RWPE2 (cell line): ENCODE measurements around the gene IGSF3.
"Not testable (repeated sequence)": the region's sequence is repeated elsewhere in the genome, so short reads cannot be mapped to it uniquely, and the experiment has no call there.

ENCODE experiments used
- ATAC-seq: fragments of 200-7000 bp; cut with Tn5 transposase; 3 replicates; pipeline ENCODE4 v1.9.1; 2021; ENCODE audit warnings: low read depth
- DNase-seq: peaks from one replicate; pipeline ENCODE4 v3.0.0-alpha.2; 2020; ENCODE audit warnings: low spot score
- H3K27ac ChIP-seq: fragments of 450-650 bp; 2 replicates; pipeline ENCODE4 v1.5.1; 2017; ENCODE audit warnings: mild to moderate bottlenecking; ENCODE audit not compliant: poor library complexity, severe bottlenecking
- H3K27me3 ChIP-seq: fragments of 250-450 bp; sonication (Bioruptor Pico); 2 replicates; pipeline ENCODE4 v1.5.1; 2021; ENCODE audit warnings: mild to moderate bottlenecking, moderate library complexity; ENCODE audit not compliant: insufficient read depth, poor library complexity, severe bottlenecking
- H3K36me3 ChIP-seq: fragments of 250-450 bp; sonication (Bioruptor Pico); 2 replicates; pipeline ENCODE4 v1.5.1; 2020; ENCODE audit warnings: low read depth, mild to moderate bottlenecking, moderate library complexity
- H3K4me1 ChIP-seq: fragments of 250-450 bp; sonication (Bioruptor Pico); 2 replicates; pipeline ENCODE4 v1.5.1; 2021; ENCODE audit warnings: mild to moderate bottlenecking, moderate library complexity; ENCODE audit not compliant: insufficient read depth, poor library complexity, severe bottlenecking
- H3K4me3 ChIP-seq: fragments of 250-450 bp; sonication (Bioruptor Pico); 2 replicates; pipeline ENCODE4 v1.5.1; 2021; ENCODE audit warnings: mild to moderate bottlenecking, moderate library complexity; ENCODE audit not compliant: severe bottlenecking
- H3K9me3 ChIP-seq: fragments of 250-450 bp; sonication (Bioruptor Pico); 2 replicates; pipeline ENCODE4 v1.5.1; 2021; ENCODE audit warnings: mild to moderate bottlenecking, moderate library complexity; ENCODE audit not compliant: severe bottlenecking
- TF ChIP-seq, protein P1 (sequence below): fragments of 450-650 bp; IDR thresholded peaks from one replicate; pipeline ENCODE4 v1.5.1; 2017; ENCODE audit warnings: mild to moderate bottlenecking, moderate library complexity; ENCODE audit not compliant: poor library complexity, severe bottlenecking

IGSF3 gene

DNA sequence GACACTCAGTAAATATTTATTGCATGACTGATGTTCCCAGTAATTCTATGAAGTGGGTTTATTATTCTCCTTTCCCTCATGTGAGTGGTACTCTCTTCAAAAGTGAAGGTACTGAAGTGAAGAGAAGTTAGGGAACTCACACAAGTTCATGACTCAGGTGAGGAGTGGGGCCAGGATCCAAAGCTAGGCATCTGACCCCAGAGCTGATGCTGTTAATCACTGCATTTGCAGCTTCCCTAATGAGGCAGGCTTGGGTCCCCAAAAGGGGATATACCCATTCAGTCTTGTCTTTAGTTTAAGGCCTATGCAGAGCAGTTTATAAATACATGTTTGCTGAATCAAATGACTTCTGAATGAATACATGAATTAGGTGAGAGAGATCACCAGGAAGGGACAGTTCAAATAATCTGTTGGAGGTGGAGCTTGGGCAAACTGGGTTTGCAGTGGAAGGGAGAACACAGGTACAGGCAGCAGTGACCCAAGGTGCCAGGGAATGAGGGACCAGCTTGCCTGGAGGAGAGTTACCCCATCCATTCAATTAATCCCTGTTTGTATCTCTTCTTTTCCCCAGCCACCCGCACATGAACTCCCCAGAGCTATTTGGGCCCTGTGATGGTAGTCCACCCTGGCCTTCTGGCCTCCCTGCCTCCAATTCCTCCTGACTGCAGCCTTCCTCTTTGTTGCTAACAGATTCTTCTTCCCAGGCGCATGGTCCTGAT is 98.7 kb downstream of the IGSF3 start:
- Histone ChIP-seq H3K9me3 (no peaks in the 10 kb centered on the region), H3K4me3 (no peak overlapping the region), H3K27ac (no peak overlapping the region), H3K27me3 (no peaks in the 10 kb centered on the region), H3K4me1 (peaks cover 7% of the 10 kb centered on the region), H3K36me3 (no peaks in the 10 kb centered on the region)
- DNase-seq (no peak), ATAC-seq (no peak)
- TF ChIP-seq, protein P1, sequence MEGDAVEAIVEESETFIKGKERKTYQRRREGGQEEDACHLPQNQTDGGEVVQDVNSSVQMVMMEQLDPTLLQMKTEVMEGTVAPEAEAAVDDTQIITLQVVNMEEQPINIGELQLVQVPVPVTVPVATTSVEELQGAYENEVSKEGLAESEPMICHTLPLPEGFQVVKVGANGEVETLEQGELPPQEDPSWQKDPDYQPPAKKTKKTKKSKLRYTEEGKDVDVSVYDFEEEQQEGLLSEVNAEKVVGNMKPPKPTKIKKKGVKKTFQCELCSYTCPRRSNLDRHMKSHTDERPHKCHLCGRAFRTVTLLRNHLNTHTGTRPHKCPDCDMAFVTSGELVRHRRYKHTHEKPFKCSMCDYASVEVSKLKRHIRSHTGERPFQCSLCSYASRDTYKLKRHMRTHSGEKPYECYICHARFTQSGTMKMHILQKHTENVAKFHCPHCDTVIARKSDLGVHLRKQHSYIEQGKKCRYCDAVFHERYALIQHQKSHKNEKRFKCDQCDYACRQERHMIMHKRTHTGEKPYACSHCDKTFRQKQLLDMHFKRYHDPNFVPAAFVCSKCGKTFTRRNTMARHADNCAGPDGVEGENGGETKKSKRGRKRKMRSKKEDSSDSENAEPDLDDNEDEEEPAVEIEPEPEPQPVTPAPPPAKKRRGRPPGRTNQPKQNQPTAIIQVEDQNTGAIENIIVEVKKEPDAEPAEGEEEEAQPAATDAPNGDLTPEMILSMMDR: no peak

DNA sequence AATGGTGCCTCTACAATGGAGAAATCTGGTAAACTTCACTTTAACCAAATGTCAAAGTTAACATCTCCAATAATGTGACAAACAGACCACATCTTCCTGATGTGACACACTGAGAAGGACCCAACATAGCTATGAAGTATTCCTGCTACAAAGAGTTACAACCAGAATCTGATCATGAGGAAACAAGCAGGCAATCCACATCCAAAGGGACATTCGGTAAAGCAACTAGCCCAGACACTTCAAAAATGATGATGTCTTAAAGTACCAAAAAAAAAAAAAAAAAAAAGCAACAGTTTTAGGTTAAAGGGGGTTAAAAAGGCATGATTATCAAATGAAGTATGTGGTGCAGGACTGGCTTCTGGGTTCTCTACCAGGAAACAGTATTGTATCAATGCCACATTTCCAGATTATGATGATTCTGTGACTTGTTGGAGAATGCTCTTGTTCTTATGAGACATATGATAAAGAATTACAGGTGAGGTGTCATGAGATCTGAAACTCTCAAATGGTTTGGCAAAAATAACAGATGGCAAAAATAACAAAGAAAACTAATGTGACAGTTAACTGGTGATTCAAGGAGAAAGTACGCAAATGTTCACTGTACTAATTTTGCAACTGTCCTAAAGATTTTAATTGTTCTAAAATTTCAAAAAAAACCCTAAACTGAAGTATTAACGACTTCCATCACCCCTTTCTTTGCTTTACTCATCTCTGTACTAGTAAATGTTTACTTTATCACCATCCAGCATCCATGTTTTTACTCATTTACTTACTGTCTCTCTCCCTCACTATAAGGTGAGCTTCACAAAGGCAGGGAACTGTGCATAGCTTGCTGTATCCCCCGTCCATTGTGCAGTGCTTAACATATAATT is 99.5 kb downstream of the IGSF3 start:
- H3K9me3 ChIP-seq: no peaks in the 10 kb centered on the region

DNA sequence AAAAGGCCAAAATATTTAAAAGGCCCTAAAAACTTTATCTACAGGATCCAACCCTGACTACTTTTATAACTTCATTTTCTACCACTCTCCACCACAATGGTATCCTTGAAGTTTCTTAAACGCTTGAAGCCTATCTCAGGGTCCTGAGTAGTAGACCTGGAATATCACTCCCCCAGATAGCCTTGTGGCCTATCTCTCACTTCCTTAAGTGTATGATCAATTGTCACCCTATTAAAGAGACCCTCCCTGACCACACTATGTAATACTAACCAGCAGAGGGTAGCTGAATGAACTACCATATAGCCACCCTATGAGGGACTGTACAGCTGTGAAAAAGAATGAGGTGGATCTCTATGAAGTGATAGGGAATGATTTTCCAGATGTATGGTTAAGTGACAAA is 102.3 kb downstream of the IGSF3 start:
- TF ChIP-seq, protein P1: no peak

More for the DNA sequence above, 99.5 kb downstream of the IGSF3 start:
- Histone ChIP-seq H3K4me3 (no peak overlapping the region), H3K36me3 (no peaks in the 10 kb centered on the region), H3K4me1 (peaks cover 7% of the 10 kb centered on the region), H3K27ac (no peak overlapping the region), H3K27me3 (no peaks in the 10 kb centered on the region)
- DNase-seq: no peak
- ATAC-seq: no peak
- TF ChIP-seq, protein P1: no peak

DNA sequence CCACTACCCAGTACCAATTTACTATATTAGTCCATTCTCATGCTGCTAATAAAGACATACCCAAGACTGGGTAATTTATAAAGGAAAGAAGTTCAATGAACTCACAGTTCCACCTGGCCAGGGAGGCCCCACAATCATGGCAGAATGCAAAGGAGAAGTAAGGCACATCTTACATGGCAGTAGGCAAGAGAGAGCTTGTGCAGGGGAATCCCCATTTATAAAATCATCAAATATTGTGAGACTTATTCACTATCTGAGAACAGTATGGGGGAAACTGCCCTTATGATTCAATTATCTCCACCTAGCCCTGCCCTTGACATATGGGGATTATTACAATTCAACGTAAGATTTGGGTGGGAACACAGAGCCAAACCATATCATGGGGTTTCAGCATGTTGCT is 103.1 kb downstream of the IGSF3 start:
- Histone ChIP-seq H3K27me3 (no peaks in the 10 kb centered on the region), H3K27ac (no peak overlapping the region), H3K36me3 (no peaks in the 10 kb centered on the region), H3K9me3 (no peaks in the 10 kb centered on the region), H3K4me3 (no peak overlapping the region), H3K4me1 (peaks cover 7% of the 10 kb centered on the region)
- DNase-seq (no peak), ATAC-seq (no peak)
- TF ChIP-seq, protein P1: no peak

More for the DNA sequence above, 102.3 kb downstream of the IGSF3 start:
- Histone ChIP-seq H3K4me1 (peaks cover 7% of the 10 kb centered on the region), H3K4me3 (no peak overlapping the region), H3K27ac (no peak overlapping the region), H3K36me3 (no peaks in the 10 kb centered on the region), H3K9me3 (no peaks in the 10 kb centered on the region), H3K27me3 (no peaks in the 10 kb centered on the region)
- DNase-seq: no peak
- ATAC-seq: no peak

DNA sequence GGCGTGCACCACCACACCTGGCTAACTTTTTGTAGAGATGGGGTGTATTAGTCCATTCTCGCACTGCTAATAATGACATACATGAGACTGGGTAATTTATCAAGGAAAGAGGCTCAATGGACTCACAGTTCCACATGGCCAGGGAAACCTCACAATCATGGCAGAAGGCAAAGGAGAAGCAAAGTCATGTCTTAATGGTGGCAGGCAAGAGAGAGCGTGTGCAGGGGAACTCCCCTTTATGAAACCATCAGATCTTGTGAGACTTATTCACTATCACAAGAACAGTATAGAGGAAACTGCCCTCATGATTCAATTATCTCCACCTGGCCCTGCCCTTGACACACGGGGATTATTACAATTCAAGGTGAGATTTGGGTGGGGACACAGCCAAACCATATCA is 105.1 kb downstream of the IGSF3 start:
- not testable (repeated sequence) for H3K36me3 ChIP-seq, DNase-seq, H3K4me3 ChIP-seq, H3K9me3 ChIP-seq, H3K27ac ChIP-seq, H3K4me1 ChIP-seq, H3K27me3 ChIP-seq, ATAC-seq
